ENCODE data around the gene LYST. TPM values are rescaled to one million over a fixed set of nuclear protein-coding genes. Genes with fewer than 3 reads are reported as not detected.
A peak's percentile ranks its signal among the peaks of the same experiment; 100 is the strongest.

Gene LYST
- total RNA-seq, 2 donors from 2014 or later, result 21.9 to 41.7 TPM

GRCh38 chr1:235784950-235785349, 81.8 kb downstream of the LYST start:
- Histone ChIP-seq H3K9me3 (no peaks in the 10 kb centered on the region), H3K4me1 (replicated peaks) (no peaks in the 10 kb centered on the region), H3K27me3 (replicated peaks; ENCODE audit: insufficient read depth) (no peaks in the 10 kb centered on the region), H3K27ac (no peak overlapping the region), H3K4me3 (no peak overlapping the region), H3K36me3 (no peaks in the 10 kb centered on the region)
- DNase-seq (ENCODE audit: low spot score), result no peak
- TF ChIP-seq POLR2AphosphoS5 (IDR thresholded peaks at IDR 0.05) (no peak), POLR2A (IDR thresholded peaks at IDR 0.05) (no peak), CTCF (IDR thresholded peaks at IDR 0.05) (no peak)
- WGBS, result 59% methylated on average over 2 of the region's 2 CpGs
- intact Hi-C loops (cut with DNase I), result loop anchor here (5.0 kb wide), 1 partner anchor 273 kb away; no protein-coding TSS in a partner anchor

GRCh38 chr1:235783148-235783776, 83.4 kb downstream of the LYST start:
- 20% methylated on average over 8 of the region's 8 CpGs for WGBS
- no peaks in the 10 kb centered on the region for H3K9me3 ChIP-seq
- no peak overlapping the region for H3K4me3 ChIP-seq
- H3K27me3 ChIP-seq (replicated peaks; ENCODE audit: insufficient read depth), result no peaks in the 10 kb centered on the region
- DNase-seq (ENCODE audit: low spot score), result no peak
- intact Hi-C loops (cut with DNase I), result no loop called here
- H3K27ac ChIP-seq, result no peak overlapping the region
- no peak for TF ChIP-seq POLR2AphosphoS5 (IDR thresholded peaks at IDR 0.05)
- TF ChIP-seq POLR2A (IDR thresholded peaks at IDR 0.05), result no peak
- peak in 3 of 4 experiments; percentile 29 to 49 (median 38) for TF ChIP-seq CTCF (IDR thresholded peaks at IDR 0.05)
- no peaks in the 10 kb centered on the region for H3K36me3 ChIP-seq
- no peaks in the 10 kb centered on the region for H3K4me1 ChIP-seq (replicated peaks)

GRCh38 chr1:235782601-235783000, 84.1 kb downstream of the LYST start:
- H3K27me3 ChIP-seq (replicated peaks; ENCODE audit: insufficient read depth), result no peaks in the 10 kb centered on the region
- no peak for TF ChIP-seq POLR2AphosphoS5 (IDR thresholded peaks at IDR 0.05)
- no peak for TF ChIP-seq CTCF (IDR thresholded peaks at IDR 0.05)
- no peak for TF ChIP-seq POLR2A (IDR thresholded peaks at IDR 0.05)
- H3K36me3 ChIP-seq, result no peaks in the 10 kb centered on the region
- no peak overlapping the region for H3K4me3 ChIP-seq
- 98% methylated on average over 2 of the region's 2 CpGs for WGBS
- no peaks in the 10 kb centered on the region for H3K4me1 ChIP-seq (replicated peaks)
- H3K9me3 ChIP-seq, result no peaks in the 10 kb centered on the region
- DNase-seq (ENCODE audit: low spot score), result no peak
- H3K27ac ChIP-seq, result no peak overlapping the region
- intact Hi-C loops (cut with DNase I), result no loop called here

GRCh38 chr1:235781807-235782206, 84.9 kb downstream of the LYST start:
- no peaks in the 10 kb centered on the region for H3K9me3 ChIP-seq
- H3K4me1 ChIP-seq (replicated peaks), result no peaks in the 10 kb centered on the region
- intact Hi-C loops (cut with DNase I), result no loop called here
- no peak for DNase-seq (ENCODE audit: low spot score)
- H3K27me3 ChIP-seq (replicated peaks; ENCODE audit: insufficient read depth), result no peaks in the 10 kb centered on the region
- TF ChIP-seq POLR2A (IDR thresholded peaks at IDR 0.05) (no peak), CTCF (IDR thresholded peaks at IDR 0.05) (no peak), POLR2AphosphoS5 (IDR thresholded peaks at IDR 0.05) (peak; percentile 22)
- no peaks in the 10 kb centered on the region for H3K36me3 ChIP-seq
- H3K27ac ChIP-seq, result no peak overlapping the region
- 16% methylated on average over 2 of the region's 2 CpGs for WGBS
- no peak overlapping the region for H3K4me3 ChIP-seq

GRCh38 chr1:235779770-235780169, 86.9 kb downstream of the LYST start:
- no peaks in the 10 kb centered on the region for H3K4me1 ChIP-seq (replicated peaks)
- H3K36me3 ChIP-seq, result no peaks in the 10 kb centered on the region
- H3K27ac ChIP-seq, result no peak overlapping the region
- 93% methylated on average over 2 of the region's 2 CpGs for WGBS
- no peak overlapping the region for H3K4me3 ChIP-seq
- TF ChIP-seq CTCF (IDR thresholded peaks at IDR 0.05), result no peak
- TF ChIP-seq POLR2A (IDR thresholded peaks at IDR 0.05), result no peak
- no peak for TF ChIP-seq POLR2AphosphoS5 (IDR thresholded peaks at IDR 0.05)
- no peak for DNase-seq (ENCODE audit: low spot score)
- intact Hi-C loops (cut with DNase I), result no loop called here
- no peaks in the 10 kb centered on the region for H3K27me3 ChIP-seq (replicated peaks; ENCODE audit: insufficient read depth)
- no peaks in the 10 kb centered on the region for H3K9me3 ChIP-seq

Measured in prostate gland (tissue), 2 donors.